Hepatocyte (in vitro differentiated cells): ENCODE measurements around the gene NRK. TPM values are rescaled to one million over a fixed set of nuclear protein-coding genes. Genes with fewer than 3 reads are reported as not detected.

Experiments used
- DNase-seq: peaks from one replicate; pipeline ENCODE4 v3.0.0-alpha.2; 2016; ENCODE audit warnings: low spot score
- H2AFZ ChIP-seq: fragments of 200-600 bp; sonication (generic); 2 replicates; pipeline ENCODE4 v1.6.0; 2016; ENCODE audit warnings: antibody characterized with exemption, mild to moderate bottlenecking
- H3K27ac ChIP-seq: fragments of 200-600 bp; sonication (generic); 2 replicates; pipeline ENCODE4 v1.5.1; 2016; ENCODE audit warnings: mild to moderate bottlenecking
- H3K27me3 ChIP-seq: fragments of 200-600 bp; sonication (generic); 2 replicates; pipeline ENCODE4 v1.6.1; 2016
- H3K36me3 ChIP-seq: fragments of 200-600 bp; sonication (generic); replicated peaks from 2 replicates; pipeline ENCODE4 v1.5.1; 2016; ENCODE audit warnings: low read depth; ENCODE audit not compliant: insufficient read depth
- H3K4me1 ChIP-seq: fragments of 200-600 bp; sonication (generic); 2 replicates; pipeline ENCODE4 v1.5.1; 2016; ENCODE audit warnings: mild to moderate bottlenecking, moderate library complexity; ENCODE audit not compliant: insufficient read depth
- H3K4me2 ChIP-seq: fragments of 200-600 bp; sonication (generic); 2 replicates; pipeline ENCODE4 v1.6.0; 2016
- H3K4me3 ChIP-seq: fragments of 200-600 bp; sonication (generic); 2 replicates; pipeline ENCODE4 v1.5.1; 2016; ENCODE audit warnings: mild to moderate bottlenecking
- H3K79me2 ChIP-seq: fragments of 200-600 bp; sonication (generic); 2 replicates; pipeline ENCODE4 v1.6.0; 2017; ENCODE audit warnings: mild to moderate bottlenecking
- H3K9me2 ChIP-seq: fragments of 200-600 bp; sonication (generic); replicated peaks from 2 replicates; pipeline ENCODE4 v1.6.0; 2017; ENCODE audit warnings: mild to moderate bottlenecking; ENCODE audit not compliant: insufficient read depth
- H3K9me3 ChIP-seq: fragments of 200-600 bp; sonication (generic); 2 replicates; pipeline ENCODE4 v1.5.1; 2016; ENCODE audit warnings: low read depth, mild to moderate bottlenecking
- H4K20me1 ChIP-seq: fragments of 200-600 bp; sonication (generic); 2 replicates; pipeline ENCODE4 v1.6.0; 2016; ENCODE audit warnings: mild to moderate bottlenecking; ENCODE audit not compliant: insufficient read depth, poor library complexity, severe bottlenecking
- CTCF ChIP-seq: fragments of 200-600 bp; sonication (generic); IDR thresholded peaks from 2 replicates; pipeline ENCODE4 v1.5.1; 2016; ENCODE audit warnings: antibody characterized with exemption, mild to moderate bottlenecking; ENCODE audit not compliant: poor library complexity
- EZH2 ChIP-seq: fragments of 200-600 bp; sonication (generic); IDR thresholded peaks from 2 replicates; pipeline ENCODE4 v1.6.1; 2016; ENCODE audit warnings: antibody characterized with exemption, mild to moderate bottlenecking, borderline replicate concordance
- EZH2phosphoT487 ChIP-seq: fragments of 200-600 bp; sonication (generic); IDR thresholded peaks from one replicate; pipeline ENCODE4 v1.6.1; 2018; ENCODE audit warnings: antibody characterized with exemption, mild to moderate bottlenecking, low read depth, moderate library complexity; ENCODE audit not compliant: unreplicated experiment, severe bottlenecking
- WGBS: methylation state at CpG from one replicate; pipeline ENCODE4 v1.1.6; 2016; ENCODE audit warnings: low lambda C conversion rate; ENCODE audit errors: missing lambda C conversion rate; 5-methylcytosine and 5-hydroxymethylcytosine counted together
- polyA plus RNA-seq: library from polyadenylated mRNA; unstranded; fragments of >200 nt; fragmentation: Nextera tagmentation; extraction: Ambion mirVana; gene quantifications from 2 replicates; pipeline ENCODE4 v1.2.1, GENCODE V29; 2016
- total RNA-seq: library from RNA; depleted of rRNA; stranded (reverse); fragments of >200 nt; gene quantifications from 2 replicates; pipeline ENCODE4 v1.2.3, GENCODE V29; 2014

NRK gene
- total and polyA plus RNA-seq, 2 experiments from 2014 or later = 2.2 to 12.0 TPM

- Histone ChIP-seq H4K20me1 (no peaks in the 10 kb centered on the region), H3K4me3 (no peak overlapping the region), H3K4me2 (no peak overlapping the region), H3K79me2 (no peaks in the 10 kb centered on the region), H3K9me2 (no peaks in the 10 kb centered on the region), H3K4me1 (no peaks in the 10 kb centered on the region), H3K9me3 (no peaks in the 10 kb centered on the region), H3K27me3 (peaks cover 21% of the 10 kb centered on the region), H3K36me3 (no peaks in the 10 kb centered on the region), H3K27ac (no peak overlapping the region), H2AFZ (no peak overlapping the region)
- WGBS = 40% methylated on average over 7 of the region's 7 CpGs
- DNase-seq = no peak
- no peak for TF ChIP-seq EZH2
- no peak for TF ChIP-seq EZH2phosphoT487
- no peak for TF ChIP-seq CTCF
These were observed 2.1 kb upstream of the NRK start for GRCh38 chrX:105820247-105820646.

- WGBS = 34% methylated on average over 28 of the region's 28 CpGs
- TF ChIP-seq EZH2 = peak; percentile 72
- no peak for TF ChIP-seq CTCF
- Histone ChIP-seq H2AFZ (peak overlapping the region; percentile 66), H3K27ac (peak overlapping the region; percentile 55), H3K4me1 (no peaks in the 10 kb centered on the region), H3K27me3 (peaks cover 21% of the 10 kb centered on the region), H3K36me3 (no peaks in the 10 kb centered on the region), H3K79me2 (no peaks in the 10 kb centered on the region), H3K4me3 (peak overlapping the region; percentile 52), H3K9me3 (no peaks in the 10 kb centered on the region), H3K4me2 (peak overlapping the region; percentile 82), H3K9me2 (no peaks in the 10 kb centered on the region), H4K20me1 (no peaks in the 10 kb centered on the region)
- peak; percentile 38 for DNase-seq
These were observed 743 bp upstream of the NRK start for GRCh38 chrX:105821471-105822121.

- 57% methylated on average over 17 of the region's 17 CpGs for WGBS
- peak overlapping the region; percentile 82 for H3K4me2 ChIP-seq
- no peaks in the 10 kb centered on the region for H3K79me2 ChIP-seq
- TF ChIP-seq EZH2 (no peak), EZH2phosphoT487 (no peak), CTCF (no peak)
- H3K9me2 ChIP-seq = no peaks in the 10 kb centered on the region
- H3K4me3 ChIP-seq = peak overlapping the region; percentile 52
- H3K27ac ChIP-seq = no peak overlapping the region
- H3K27me3 ChIP-seq = peaks cover 21% of the 10 kb centered on the region
- H3K9me3 ChIP-seq = no peaks in the 10 kb centered on the region
- H4K20me1 ChIP-seq = no peaks in the 10 kb centered on the region
- no peaks in the 10 kb centered on the region for H3K36me3 ChIP-seq
- no peaks in the 10 kb centered on the region for H3K4me1 ChIP-seq
- H2AFZ ChIP-seq = no peak overlapping the region
- no peak for DNase-seq
These were observed 735 bp downstream of the NRK start for GRCh38 chrX:105823092-105823455.
